Anterior cingulate cortex (tissue), 58 donors: Measurements from ENCODE around the gene OBSCN.

Source experiments
- DNase-seq, 58 donors: peaks; one replicate each; lab custom pipeline; 2025; lab: John Stamatoyannopoulos, UW

Gene OBSCN

GRCh38 chr1:228314315-228314657 is 106.4 kb downstream of the OBSCN start:
- no peak for DNase-seq

GRCh38 chr1:228314658-228315483 is 107.0 kb downstream of the OBSCN start:
- DNase-seq, result no peak

- no peak for DNase-seq
These were observed 107.7 kb downstream of the OBSCN start for GRCh38 chr1:228315484-228315944.

GRCh38 chr1:228315945-228316588 is 108.2 kb downstream of the OBSCN start:
- DNase-seq, result no peak

GRCh38 chr1:228316589-228317387 is 108.9 kb downstream of the OBSCN start:
- DNase-seq, result no peak

GRCh38 chr1:228317411-228317828 is 109.6 kb downstream of the OBSCN start:
- DNase-seq, result no peak

- no peak for DNase-seq
These were observed 110.3 kb downstream of the OBSCN start for GRCh38 chr1:228317891-228318810.

GRCh38 chr1:228318823-228319241 is 111.0 kb downstream of the OBSCN start:
- no peak for DNase-seq

GRCh38 chr1:228319352-228320088 is 111.7 kb downstream of the OBSCN start:
- DNase-seq, result no peak

GRCh38 chr1:228320394-228320793 is 112.5 kb downstream of the OBSCN start:
- no peak for DNase-seq

GRCh38 chr1:228321435-228321834 is 113.6 kb downstream of the OBSCN start:
- no peak for DNase-seq

GRCh38 chr1:228321895-228322294 is 114.1 kb downstream of the OBSCN start:
- no peak for DNase-seq

- DNase-seq, result no peak
These were observed 115.6 kb downstream of the OBSCN start for GRCh38 chr1:228323401-228323800.

GRCh38 chr1:228325267-228325666 is 117.4 kb downstream of the OBSCN start:
- no peak for DNase-seq

- DNase-seq, result no peak
These were observed 122.0 kb downstream of the OBSCN start for GRCh38 chr1:228329887-228330286.

- DNase-seq, result no peak
These were observed 125.2 kb downstream of the OBSCN start for GRCh38 chr1:228332797-228333738.

- no peak for DNase-seq
These were observed 125.9 kb downstream of the OBSCN start for GRCh38 chr1:228333739-228334115.

- DNase-seq, result no peak
These were observed 126.5 kb downstream of the OBSCN start for GRCh38 chr1:228334226-228334935.
